GM19455 (cell line): ENCODE measurements around the gene SPINT2.

Experiments used
- ATAC-seq: cut with Tn5 transposase; IDR thresholded peaks from one replicate; pipeline ENCODE4 v1.9.1; 2021; ENCODE audit not compliant: unreplicated experiment

The SPINT2 gene

DNA sequence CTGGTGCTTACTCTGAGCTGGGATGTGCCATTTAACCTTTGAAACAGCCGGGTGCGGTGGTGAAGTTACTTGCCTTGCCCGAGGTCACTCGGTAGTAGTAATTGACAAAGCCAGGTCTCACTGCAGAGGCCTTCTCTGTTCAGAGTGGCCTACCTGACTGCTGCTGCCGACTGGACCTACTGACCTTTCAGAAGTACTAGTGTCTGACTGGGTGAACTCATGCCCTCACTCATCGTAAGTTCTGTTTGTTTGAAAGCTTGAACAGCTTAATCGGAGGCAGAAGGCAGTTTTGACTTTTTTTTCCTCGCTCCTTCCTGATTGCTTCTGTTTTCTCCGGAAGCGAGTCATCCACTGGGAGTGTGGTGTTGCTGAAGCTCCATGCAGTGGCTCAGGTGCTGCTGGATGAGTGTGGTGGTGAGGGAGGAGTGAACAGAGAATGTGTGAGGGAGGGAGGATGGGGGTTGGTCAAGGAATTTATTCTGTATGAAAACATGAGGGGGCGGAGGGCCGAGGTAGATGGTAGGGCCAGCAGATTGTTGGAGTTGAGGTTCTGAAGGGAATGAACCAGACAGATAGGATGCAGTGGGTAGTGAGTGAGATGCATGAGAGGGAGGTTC, 2.7 kb downstream of the SPINT2 start:
- ATAC-seq: no peak

DNA sequence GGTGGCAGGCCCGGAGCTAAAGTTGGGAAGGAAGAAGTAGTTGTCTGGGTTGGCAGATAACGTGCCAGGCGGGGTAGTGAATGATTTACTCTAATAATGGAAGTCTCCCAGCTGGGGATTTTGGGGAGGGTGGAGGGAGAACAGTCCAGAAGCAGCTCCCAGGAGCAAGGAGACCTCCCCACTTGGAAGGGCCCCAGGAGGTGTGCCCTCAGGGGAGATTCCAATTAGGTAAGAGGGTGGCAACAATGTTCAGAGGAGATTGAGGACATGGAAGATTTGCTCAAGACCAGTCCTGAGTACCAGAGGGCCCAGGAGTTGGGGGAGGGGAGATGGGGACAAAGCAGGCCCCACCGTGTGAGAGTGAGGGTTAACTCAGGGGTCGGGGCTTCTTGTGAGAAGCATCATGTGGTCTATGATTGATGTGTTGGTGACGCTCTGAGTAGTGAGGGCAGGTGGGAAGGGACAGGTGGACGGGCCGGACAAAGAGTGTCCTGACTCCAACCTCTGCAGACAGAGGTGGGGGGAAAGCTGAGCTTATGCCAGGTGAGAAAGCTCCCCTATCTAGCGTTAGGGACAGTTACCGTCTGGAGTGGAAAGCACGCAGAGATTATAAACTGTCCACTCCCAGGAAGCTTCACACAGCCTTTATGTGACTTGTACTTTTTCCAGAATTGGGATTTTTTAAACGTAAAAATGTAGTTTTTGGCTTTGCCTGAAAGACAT, 3.5 kb downstream of the SPINT2 start:
- ATAC-seq: no peak

DNA sequence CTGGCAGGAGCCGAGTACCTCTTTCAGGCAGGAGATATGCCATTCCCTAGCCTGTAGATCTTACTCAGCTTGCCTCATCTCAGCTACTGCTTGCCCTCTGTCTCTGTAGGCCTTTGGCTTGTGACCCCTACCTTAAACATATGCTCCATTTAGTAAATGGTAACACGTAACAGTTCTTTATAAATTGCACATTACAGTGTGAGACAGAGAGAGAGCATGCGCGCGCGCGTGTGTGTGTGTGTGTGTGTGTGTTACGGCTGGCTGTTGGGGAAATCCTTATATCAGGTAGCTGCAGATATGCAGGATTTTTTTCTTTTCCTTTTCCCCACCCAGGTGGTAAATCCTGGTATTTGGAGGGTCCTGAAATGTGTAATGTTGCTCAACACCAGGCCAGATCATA, 4.2 kb downstream of the SPINT2 start:
- no peak for ATAC-seq

DNA sequence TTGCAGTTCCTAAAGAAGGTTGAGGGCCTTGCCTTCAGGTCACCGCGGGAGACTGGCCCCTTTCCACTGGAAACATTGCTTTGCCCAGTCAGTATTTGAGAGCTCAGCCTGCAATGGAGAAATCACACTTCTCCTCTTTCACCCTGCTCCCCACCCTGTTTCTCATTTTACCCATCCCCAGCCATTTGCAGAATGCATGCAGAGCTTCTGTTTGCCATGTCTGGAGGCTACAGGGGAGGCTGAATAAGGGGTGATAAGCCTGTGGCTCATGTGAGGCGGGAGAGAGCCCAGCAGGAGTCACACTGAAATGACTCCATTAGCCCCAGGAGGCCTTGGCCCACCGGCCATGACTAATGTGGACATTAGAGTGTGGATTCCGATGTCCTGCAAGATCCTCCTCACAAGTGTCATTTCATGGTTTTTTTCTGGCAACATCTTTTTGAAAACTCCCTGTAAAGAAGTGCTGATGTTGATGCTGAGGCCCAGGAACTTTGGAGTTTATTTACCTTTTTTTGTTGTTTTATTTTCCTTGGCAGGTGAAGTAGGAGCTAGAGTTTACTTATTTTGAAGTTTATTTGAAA, 6.3 kb downstream of the SPINT2 start:
- no peak for ATAC-seq

DNA sequence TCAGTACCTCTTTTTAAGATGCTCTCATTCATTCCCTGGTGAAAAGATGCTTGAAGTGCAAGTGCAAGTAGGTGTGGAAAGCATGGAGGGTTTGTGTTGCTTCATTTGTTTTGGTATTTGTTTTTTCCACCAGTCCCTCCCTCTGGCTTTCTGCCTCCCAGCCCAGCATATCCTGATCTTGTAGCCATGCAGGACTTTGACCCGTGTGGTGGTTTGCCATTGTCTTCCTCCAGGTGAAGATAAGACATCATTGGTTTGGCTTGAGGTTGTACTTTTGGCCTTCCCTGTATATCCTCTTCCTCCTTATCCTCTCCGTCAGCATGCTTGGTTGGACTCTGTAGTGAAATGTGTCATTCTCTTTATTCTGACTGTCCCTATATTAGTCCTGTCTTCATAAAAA, 9.1 kb downstream of the SPINT2 start:
- ATAC-seq: no peak

DNA sequence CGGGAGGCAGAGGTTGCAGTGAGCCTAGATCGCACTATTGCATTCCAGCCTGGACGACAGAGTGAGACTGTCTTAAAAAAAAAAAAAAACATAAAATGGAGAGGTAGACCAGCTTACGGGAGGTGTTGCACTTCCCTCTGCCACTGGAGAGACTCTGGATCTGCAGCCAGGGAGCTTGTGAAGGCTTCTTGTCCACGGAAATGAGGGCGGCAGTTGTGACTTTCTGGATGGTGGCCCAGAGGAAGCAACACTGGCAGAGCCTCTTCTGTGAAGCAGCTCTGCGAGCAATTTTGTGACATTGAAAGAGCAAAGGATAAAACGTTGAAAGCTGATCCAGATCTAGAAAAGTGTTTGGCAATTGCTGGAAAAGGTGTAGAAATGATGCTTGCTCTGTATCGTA, 10.4 kb downstream of the SPINT2 start:
- no peak for ATAC-seq

DNA sequence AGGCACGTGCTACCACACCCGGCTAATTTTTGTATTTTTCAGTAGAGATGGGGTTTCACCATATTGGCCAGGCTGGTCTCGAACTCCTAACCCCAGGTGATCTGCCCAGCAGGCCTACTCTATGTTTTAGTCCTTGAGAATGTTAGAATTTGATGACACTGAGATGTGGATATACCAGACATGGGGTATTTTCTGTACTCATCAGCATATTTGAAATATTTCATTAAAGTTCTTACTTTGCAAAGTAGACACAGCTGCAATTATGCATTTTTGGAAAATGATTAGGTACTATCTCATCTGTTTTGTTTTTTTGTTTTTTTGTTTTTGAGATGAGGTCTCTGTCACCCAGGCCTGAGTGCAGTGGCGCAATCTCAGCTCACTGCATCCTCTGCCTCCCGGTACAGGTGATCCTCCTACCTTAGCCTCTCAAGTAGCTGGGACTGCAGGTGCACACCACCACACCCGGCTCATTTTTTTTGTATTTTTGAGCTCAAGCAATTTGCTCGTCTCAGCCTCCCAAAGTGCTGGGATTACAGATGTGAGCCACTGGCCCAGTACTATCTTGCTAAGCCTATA, 12.7 kb downstream of the SPINT2 start:
- ATAC-seq: no peak

DNA sequence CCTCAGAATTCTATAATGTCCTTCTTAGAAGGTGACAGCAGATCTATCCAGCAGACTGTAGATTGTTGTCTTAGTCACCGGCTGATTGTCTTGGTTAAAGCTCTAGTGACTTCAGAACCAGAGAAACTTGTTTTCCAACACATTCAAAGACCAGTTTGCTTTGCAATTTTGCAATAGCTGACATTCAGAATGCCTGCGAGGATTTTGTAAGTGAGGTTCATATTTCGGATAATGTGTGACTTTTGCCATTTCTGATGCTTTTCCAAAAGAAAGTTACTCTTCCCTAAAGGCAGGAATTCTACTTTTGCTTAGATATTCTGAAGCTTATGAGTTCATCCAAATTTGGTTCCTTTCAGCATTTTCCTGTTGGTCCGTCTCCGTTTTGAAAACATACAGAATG, 13.2 kb downstream of the SPINT2 start:
- no peak for ATAC-seq

DNA sequence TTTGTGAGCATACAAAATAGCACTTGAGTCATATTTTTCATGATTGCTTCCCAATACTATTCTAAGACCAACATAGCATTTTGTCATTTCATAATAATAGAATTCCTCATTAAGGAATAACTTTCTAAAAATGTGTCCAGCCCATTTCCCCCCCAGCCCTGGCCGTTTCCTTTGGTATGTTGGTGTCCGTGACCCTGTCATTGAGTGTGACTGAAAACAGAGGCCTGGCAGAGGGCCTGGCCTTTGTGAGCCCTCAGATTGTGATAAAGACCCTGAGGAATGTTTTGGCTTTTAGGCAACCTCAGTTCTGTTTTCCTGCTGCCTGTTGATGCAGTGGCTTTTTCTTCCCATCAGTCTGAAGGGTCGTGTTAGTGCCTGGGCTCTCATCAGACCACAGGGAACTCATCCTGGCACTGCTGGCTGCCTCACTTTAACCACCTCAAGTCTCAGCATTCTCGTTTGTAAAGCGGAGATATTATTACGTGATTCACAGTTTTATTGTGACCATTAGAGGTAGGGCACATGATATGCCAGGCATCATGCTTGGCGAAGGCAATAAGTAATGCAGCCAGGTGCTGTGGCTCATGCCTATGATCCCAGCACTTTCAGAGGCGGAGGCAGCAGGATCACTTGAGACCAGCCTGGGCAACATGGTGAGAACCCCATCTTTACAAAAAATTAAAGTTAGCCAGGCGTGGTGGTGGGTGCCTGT, 13.8 kb downstream of the SPINT2 start:
- no peak for ATAC-seq

DNA sequence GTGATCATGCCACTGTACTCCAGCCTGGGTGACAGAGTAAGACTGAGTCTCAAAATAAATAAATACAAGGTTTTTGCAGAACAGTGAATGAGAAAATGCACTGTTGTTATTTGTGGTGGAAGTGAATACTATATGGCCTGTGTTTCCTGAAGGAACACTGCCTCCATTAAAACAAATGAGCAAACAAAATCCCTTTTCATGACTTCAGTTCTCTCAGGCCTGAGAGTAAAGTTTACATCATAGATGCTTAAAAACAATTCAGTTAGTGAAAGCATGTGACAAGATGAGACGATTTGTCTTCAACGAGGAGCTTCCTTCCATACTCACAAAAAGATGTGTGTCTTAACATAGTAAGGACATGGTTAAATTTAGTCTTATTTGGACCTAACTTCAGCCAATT, 14.4 kb downstream of the SPINT2 start:
- no peak for ATAC-seq

DNA sequence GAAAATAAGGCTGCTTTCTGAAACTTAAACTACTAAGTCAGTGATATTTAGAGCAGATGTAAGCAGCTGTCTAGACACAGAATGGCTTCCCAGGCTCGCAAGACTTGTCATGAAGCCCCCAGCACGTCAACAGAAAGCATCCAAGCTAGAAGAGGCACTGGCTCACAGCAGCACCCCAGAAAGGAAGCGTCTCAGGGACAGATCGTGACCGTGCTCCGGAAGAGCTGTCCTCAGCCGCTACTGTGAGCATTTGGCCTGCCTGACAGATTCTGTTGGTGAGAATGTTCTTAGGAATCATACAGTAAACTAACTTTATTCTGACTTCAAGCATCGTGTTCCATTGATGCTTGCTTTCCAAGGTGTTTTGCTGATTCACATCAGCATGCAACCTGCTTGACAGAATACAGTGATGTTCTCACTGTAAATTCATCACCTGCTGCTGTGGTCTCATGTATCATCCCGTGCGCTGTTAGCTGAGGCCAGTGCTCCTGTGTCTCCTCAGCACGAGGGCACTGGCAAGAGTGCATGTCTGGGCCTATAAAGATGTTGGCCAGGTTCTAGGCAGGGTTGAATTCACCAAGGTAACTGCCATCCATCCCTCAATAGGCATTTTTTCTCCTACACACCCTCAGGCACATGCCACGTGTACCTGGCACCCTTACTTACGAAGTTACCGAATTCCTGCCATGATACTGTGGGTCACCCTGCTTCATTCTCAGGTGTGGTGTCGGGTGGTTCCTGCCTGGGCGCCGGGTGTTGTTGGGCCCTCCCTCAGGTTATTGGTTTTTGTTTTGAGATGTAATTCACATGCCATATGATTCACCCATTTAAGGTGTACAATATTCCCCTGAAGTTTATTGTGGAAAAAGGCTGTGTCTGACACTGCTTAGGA, 15.9 kb downstream of the SPINT2 start:
- ATAC-seq: no peak

DNA sequence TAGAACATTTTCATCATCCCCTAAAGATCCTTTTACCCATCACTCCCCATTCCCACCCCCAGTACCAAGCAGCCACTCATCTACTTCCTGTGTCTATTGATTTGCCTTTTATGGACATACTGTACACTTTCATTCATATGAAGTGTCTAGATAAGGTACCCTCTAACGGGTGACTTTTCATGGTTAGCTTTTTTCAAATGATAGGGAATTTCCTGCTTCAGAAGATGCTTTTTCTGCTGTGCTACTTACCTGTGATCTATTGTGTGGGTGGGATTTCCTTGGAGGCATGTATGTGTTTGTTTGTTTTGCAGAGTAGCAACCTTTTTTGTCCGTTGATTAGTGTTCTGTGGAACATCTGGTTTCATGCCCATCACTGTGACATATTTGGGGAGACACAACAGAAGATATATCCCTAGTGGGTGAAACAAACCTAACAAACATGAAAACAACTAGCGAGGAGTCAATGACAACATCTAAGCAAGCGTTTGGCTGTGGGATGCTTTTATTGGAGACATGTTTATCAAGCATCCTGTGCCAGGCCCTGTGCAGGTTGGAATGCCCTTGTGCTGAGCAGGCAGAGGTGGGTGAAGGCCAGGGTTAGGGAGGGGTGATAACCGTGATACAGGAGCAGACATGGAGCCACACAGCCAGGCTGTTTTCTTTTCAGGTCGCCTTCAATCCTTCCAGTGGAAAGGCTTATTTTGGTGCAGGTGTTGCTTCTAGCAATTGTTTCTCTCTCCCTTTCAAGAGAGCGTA, 17.6 kb downstream of the SPINT2 start:
- ATAC-seq: no peak

DNA sequence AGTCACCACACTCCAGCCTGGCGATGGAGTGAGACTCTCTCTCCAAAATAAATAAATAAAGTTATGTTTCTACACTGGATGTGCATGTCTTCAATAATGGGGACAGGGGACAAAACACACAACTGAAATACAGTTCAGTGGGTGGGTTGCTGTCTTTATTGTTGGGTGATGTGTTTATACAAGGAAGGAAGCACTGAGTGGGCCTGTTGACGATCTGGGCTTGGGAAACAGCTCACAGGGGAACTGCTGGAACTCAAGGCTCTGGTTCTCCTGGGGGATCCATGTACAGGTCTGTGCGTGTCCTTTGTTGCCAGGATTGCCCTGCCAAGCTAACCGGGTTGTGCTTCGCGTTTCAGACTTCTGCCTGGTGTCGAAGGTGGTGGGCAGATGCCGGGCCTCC, 18.9 kb downstream of the SPINT2 start:
- no peak for ATAC-seq

DNA sequence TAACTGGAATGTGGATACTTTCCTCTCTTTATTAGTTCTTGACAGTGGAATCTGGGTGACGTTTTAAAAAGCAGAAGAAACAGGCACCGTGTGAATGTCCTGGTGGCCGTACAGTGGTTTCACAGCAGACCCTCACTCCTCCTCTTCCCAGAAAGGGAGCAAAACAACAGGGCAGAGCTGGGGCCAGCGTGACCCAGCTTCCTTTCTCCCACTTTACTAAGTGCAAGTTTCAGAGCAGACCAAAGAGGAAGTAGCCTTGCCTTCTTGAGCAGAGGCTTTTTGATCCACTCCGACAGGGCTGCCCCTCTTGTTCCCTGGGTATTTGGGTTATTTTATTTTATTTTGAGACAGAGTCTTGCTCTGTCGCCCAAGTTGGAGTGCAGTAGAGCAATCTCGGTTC, 20.0 kb downstream of the SPINT2 start:
- no peak for ATAC-seq

DNA sequence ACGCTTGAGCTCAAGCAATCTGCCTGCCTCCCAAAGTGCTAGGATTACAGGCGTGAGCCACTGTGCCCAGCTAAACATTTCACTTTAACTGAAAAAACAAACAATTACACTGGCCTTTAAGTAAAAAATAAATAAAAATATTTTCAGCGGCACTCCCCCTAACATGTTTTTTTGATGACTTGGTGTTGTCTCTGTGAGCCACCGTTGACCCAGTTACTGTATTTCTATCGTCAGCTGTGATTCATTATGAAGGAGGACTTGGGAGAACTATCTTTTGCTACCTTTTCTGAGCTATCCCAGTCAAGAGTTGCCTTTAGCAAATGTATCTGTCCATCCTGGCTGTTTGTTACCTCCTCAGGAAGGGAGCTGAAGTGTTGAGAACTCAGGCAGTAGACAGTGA, 21.2 kb downstream of the SPINT2 start:
- ATAC-seq: no peak

DNA sequence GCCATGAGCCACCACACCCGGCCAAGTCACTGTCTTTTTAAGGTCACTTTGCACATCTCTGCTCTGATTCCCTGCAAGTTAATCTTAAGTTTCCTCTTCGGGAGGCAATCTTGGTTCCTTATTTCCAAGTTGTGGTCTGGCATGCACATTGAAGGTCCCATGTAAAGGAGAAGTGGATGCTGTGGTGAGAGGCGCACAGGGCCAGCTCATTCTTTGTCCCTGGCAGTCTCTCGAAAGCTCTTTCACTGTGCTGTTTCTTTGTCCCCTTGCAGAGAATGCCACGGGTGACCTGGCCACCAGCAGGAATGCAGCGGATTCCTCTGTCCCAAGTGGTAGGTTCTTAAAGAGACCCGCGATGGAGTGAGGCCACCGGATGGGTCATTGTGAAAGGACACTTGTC, 23.2 kb downstream of the SPINT2 start:
- ATAC-seq: no peak

DNA sequence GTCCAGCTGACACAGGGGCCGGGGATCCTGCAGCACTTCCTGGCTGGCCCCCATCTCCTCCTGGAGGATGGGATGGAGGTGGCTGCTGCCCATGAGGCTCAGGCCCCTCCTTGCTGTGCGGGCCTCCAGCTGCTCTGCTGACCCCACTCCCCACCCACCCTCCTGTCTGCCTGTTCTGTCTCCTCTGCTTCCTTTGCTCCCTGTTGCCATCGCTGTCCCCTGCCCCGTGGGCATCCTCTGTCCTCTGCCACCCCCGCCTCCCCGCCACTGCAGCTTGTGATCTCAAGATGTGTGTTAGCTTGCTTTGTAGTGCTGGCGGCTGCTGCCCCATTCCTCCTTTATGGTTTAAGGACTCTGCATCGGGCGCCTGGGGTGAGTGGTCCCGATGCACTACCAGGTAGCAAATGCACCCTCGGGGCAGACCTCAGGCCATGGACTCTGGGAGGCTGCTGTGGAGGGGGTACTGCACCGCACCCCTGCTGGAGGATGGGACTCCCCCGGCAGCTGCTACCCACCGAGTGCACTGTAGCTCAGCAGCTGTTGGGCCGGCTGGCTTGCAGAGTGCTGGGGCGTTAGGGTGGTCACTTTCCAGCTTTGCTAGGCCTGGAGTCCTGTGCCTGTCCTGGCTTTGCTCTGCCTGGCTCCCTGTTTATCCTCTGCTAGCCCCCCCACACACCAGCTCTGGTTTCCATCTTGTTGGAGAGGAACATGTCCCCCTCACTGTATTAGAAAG, 23.9 kb downstream of the SPINT2 start:
- ATAC-seq: no peak

DNA sequence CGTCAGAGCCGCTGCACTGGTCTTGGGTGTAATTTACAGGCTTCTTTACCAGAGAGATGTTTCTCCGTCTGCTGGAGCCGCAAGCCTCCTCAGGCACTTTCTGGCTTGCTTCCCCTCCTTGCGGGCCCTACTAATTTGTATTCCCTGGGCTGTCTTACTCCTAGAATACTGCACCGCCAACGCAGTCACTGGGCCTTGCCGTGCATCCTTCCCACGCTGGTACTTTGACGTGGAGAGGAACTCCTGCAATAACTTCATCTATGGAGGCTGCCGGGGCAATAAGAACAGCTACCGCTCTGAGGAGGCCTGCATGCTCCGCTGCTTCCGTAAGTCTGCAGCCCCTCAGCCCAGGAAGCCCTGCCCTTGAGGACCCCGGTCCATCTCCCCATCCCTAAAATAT, 25.6 kb downstream of the SPINT2 start:
- ATAC-seq: no peak

DNA sequence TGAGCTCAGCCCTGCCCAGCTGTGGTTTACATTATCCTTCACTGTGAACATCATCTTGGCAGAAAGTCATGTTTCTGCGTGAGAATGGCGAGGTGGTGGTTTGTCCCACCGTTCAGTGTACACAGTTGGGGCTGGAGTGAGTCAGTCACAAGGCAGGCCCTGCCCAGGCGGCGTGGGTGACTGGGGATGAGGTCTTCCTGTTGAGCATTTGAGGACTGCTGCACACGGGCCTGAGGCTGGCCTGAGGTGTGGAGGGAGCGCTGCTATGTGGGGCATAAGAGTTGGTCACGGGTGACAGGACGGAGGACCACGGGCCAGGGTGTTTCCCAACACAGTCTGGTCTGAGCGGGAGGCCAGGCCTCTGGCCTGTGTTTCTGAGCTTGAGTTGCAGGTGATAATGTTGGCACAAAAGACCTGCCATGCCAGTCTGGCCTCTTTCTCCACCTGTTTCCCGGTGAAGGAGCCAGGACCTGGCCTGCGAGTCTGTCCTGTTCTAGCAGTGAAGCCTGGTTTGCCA, 26.3 kb downstream of the SPINT2 start:
- ATAC-seq: no peak
